Measurements from ENCODE around the gene CUX1.

The CUX1 gene

DNA sequence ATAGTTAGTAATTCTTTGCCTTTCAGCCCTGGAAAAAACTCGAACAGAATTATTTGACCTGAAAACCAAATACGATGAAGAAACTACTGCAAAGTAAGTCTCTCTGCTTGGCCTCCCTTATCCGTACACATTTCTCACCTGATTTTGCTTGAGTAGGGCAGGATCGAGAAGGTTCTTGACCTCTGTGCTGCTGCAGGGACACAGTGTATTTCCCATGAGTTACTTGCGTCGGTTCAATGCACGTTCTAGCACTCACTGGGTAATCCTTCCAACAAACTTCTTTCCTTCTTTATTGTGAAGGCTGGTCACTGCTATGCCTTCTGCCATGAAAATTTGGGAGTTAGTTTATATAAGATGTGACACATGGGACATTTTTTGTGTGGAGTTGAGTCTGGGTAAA lies 297.8 kb downstream of the CUX1 start:
- Histone ChIP-seq H3K79me2 (ENCODE audit: low read length) (no peaks in the 10 kb centered on the region), H3K9me2 (replicated peaks; ENCODE audit: insufficient read depth, low read length) (no peaks in the 10 kb centered on the region), H3K9ac (ENCODE audit: low read length) (no peak overlapping the region), H3K4me1 (ENCODE audit: low read length) (no peaks in the 10 kb centered on the region), H3K27me3 (replicated peaks; ENCODE audit: insufficient read depth, low read length) (no peaks in the 10 kb centered on the region), H2AFZ (ENCODE audit: low read length) (no peak overlapping the region), H4K20me1 (ENCODE audit: insufficient read depth, low read length) (no peaks in the 10 kb centered on the region), H3K4me2 (ENCODE audit: low read depth, low read length) (no peak overlapping the region), H3K9me3 (replicated peaks; ENCODE audit: insufficient read depth, low read length) (no peaks in the 10 kb centered on the region), H3F3A (ENCODE audit: insufficient read depth, low read length) (no peaks in the 10 kb centered on the region), H3K36me3 (replicated peaks; ENCODE audit: insufficient read depth, low read length) (no peaks in the 10 kb centered on the region; the same call in 1 of the 2 replicates), H3K4me3 (ENCODE audit: low read length) (no peak overlapping the region), H3K27ac (ENCODE audit: low read length) (no peak overlapping the region)
- no peak for TF ChIP-seq EZH2phosphoT487 (IDR thresholded peaks at IDR 0.05; ENCODE audit: low read length)
- TF ChIP-seq EZH2 (optimal IDR thresholded peaks at IDR 0.05; ENCODE audit: low read depth, low read length) = no peak
- no peak for TF ChIP-seq CTCF (IDR thresholded peaks at IDR 0.05; ENCODE audit: low read length)
- no peak for DNase-seq

DNA sequence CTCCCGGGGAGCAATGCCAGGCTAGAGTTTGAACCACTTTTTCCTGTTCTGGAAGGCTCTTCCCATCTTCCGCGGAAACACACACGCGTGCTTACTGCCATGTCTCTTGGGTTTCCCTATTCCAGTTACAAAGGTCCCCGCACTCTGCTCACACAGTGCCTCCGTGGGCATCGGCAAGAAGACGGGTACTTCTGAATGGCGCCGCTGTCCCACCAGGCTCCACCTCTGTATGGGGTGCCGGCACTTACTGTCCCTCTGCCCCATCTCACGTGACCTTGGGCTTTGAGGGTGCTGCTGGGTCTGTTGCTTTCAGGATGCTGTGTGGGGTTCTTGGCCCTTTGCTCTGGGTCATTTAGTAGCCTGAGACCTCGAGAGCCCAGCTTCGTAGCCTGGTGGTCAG lies 298.5 kb downstream of the CUX1 start:
- Histone ChIP-seq H4K20me1 (ENCODE audit: insufficient read depth, low read length) (no peaks in the 10 kb centered on the region), H3K27me3 (replicated peaks; ENCODE audit: insufficient read depth, low read length) (no peaks in the 10 kb centered on the region), H3K9me3 (replicated peaks; ENCODE audit: insufficient read depth, low read length) (no peaks in the 10 kb centered on the region), H3K4me2 (ENCODE audit: low read depth, low read length) (no peak overlapping the region), H3K4me3 (ENCODE audit: low read length) (no peak overlapping the region), H3K27ac (ENCODE audit: low read length) (no peak overlapping the region), H3K79me2 (ENCODE audit: low read length) (no peaks in the 10 kb centered on the region), H3K36me3 (replicated peaks; ENCODE audit: insufficient read depth, low read length) (no peaks in the 10 kb centered on the region; the same call in 1 of the 2 replicates), H3K4me1 (ENCODE audit: low read length) (no peaks in the 10 kb centered on the region), H3K9ac (ENCODE audit: low read length) (no peak overlapping the region), H3F3A (ENCODE audit: insufficient read depth, low read length) (no peaks in the 10 kb centered on the region), H2AFZ (ENCODE audit: low read length) (no peak overlapping the region), H3K9me2 (replicated peaks; ENCODE audit: insufficient read depth, low read length) (no peaks in the 10 kb centered on the region)
- no peak for TF ChIP-seq EZH2 (optimal IDR thresholded peaks at IDR 0.05; ENCODE audit: low read depth, low read length)
- no peak for TF ChIP-seq CTCF (IDR thresholded peaks at IDR 0.05; ENCODE audit: low read length)
- no peak for TF ChIP-seq EZH2phosphoT487 (IDR thresholded peaks at IDR 0.05; ENCODE audit: low read length)
- no peak for DNase-seq

DNA sequence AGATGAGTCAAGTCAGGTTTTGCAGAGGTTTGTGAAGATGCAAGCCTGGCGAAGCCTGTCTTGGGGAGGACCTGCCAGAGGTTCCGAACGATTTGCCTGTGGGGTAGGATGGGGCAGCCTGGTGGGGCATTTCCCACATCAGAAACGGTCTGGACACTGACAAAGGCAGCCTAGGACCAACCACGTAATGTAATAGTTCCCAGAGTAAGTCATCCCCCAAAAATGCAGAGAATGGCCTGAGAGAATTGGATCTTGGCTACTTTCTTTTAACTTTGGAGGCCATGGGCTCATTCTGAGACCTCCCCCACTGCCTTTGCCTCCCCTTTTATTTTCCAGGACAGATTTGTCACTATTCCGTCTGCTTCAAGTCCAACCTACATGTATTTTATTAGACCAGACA lies 300.3 kb downstream of the CUX1 start:
- DNase-seq = no peak
- Histone ChIP-seq H3F3A (ENCODE audit: insufficient read depth, low read length) (no peaks in the 10 kb centered on the region), H3K9me3 (replicated peaks; ENCODE audit: insufficient read depth, low read length) (no peaks in the 10 kb centered on the region), H3K4me2 (ENCODE audit: low read depth, low read length) (no peak overlapping the region), H3K4me1 (ENCODE audit: low read length) (peaks cover 13% of the 10 kb centered on the region), H2AFZ (ENCODE audit: low read length) (no peak overlapping the region), H3K9ac (ENCODE audit: low read length) (no peak overlapping the region), H3K27ac (ENCODE audit: low read length) (no peak overlapping the region), H4K20me1 (ENCODE audit: insufficient read depth, low read length) (no peaks in the 10 kb centered on the region), H3K9me2 (replicated peaks; ENCODE audit: insufficient read depth, low read length) (no peaks in the 10 kb centered on the region), H3K27me3 (replicated peaks; ENCODE audit: insufficient read depth, low read length) (no peaks in the 10 kb centered on the region), H3K4me3 (ENCODE audit: low read length) (no peak overlapping the region), H3K36me3 (replicated peaks; ENCODE audit: insufficient read depth, low read length) (no peaks in the 10 kb centered on the region), H3K79me2 (ENCODE audit: low read length) (no peaks in the 10 kb centered on the region)
- TF ChIP-seq CTCF (IDR thresholded peaks at IDR 0.05; ENCODE audit: low read length) = no peak
- TF ChIP-seq EZH2 (optimal IDR thresholded peaks at IDR 0.05; ENCODE audit: low read depth, low read length) = no peak
- no peak for TF ChIP-seq EZH2phosphoT487 (IDR thresholded peaks at IDR 0.05; ENCODE audit: low read length)

Measured in MM.1S (cell line).